ENCODE results near the gene FBH1.

FBH1 gene

DNA sequence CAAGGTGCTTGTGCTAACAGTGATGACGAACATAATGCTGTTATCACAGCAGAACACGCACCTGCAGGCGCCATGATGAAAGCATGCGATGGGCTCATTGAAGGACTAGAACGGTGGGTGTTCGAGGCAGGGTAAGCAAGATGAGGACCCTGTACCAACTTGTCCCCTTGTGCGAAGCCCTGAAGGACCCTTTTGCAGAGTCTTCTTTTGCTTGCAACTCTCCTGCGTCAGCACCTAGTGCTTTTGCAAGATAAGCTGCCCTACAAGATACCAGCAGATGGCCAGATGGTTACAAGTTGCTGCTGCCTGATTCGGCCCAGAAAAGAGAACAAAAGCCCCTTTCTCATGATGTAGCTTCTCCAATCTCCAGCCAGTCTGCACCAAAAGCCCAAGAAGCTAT lies 91.5 kb downstream of the FBH1 start:
- Histone ChIP-seq H3K27ac (no peak overlapping the region), H3K4me1 (ENCODE audit: control insufficient read depth in 1 of 2, insufficient read depth in 1 of 2, low read depth in 1 of 2, low read length in 1 of 2) (peaks cover 3 to 10% of the 10 kb centered on the region in 2 experiments), H3K9me3 (no peaks in the 10 kb centered on the region), H3K4me3 (ENCODE audit: low read depth in 1 of 2, low read length in 1 of 2) (no peak overlapping the region), H3K27me3 (peaks cover 14% of the 10 kb centered on the region), H3K36me3 (no peaks in the 10 kb centered on the region)
- TF ChIP-seq, protein P1, sequence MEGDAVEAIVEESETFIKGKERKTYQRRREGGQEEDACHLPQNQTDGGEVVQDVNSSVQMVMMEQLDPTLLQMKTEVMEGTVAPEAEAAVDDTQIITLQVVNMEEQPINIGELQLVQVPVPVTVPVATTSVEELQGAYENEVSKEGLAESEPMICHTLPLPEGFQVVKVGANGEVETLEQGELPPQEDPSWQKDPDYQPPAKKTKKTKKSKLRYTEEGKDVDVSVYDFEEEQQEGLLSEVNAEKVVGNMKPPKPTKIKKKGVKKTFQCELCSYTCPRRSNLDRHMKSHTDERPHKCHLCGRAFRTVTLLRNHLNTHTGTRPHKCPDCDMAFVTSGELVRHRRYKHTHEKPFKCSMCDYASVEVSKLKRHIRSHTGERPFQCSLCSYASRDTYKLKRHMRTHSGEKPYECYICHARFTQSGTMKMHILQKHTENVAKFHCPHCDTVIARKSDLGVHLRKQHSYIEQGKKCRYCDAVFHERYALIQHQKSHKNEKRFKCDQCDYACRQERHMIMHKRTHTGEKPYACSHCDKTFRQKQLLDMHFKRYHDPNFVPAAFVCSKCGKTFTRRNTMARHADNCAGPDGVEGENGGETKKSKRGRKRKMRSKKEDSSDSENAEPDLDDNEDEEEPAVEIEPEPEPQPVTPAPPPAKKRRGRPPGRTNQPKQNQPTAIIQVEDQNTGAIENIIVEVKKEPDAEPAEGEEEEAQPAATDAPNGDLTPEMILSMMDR (IDR thresholded peaks at IDR 0.05) = no peak

DNA sequence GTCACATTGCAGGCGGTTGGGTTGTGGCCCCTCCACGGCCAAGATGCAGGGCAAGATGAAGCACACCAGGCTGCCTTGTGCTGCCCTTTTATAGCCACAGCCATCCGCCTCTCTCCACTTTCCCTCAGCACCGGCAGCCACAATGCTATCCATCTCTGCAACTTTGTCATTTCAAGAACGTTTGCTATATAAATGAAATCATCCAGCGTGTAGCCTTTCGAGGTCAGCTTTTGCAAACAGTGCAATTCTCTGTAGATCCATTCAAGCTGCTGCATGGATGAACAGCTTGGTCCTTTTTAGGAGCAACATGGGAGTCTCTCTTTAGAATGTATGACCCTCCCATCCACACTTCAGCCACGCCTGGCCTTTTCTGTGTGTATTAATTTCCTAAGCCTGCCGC lies 93.7 kb downstream of the FBH1 start:
- H3K9me3 ChIP-seq = no peaks in the 10 kb centered on the region
- H3K27ac ChIP-seq = no peak overlapping the region
- TF ChIP-seq, protein P1 (IDR thresholded peaks at IDR 0.05) = no peak
- H3K4me3 ChIP-seq (ENCODE audit: low read depth in 1 of 2, low read length in 1 of 2) = no peak overlapping the region
- no peaks in the 10 kb centered on the region for H3K36me3 ChIP-seq
- no peaks in the 10 kb centered on the region for H3K4me1 ChIP-seq (ENCODE audit: control insufficient read depth in 1 of 2, insufficient read depth in 1 of 2, low read depth in 1 of 2, low read length in 1 of 2)
- peaks cover 5% of the 10 kb centered on the region for H3K27me3 ChIP-seq

DNA sequence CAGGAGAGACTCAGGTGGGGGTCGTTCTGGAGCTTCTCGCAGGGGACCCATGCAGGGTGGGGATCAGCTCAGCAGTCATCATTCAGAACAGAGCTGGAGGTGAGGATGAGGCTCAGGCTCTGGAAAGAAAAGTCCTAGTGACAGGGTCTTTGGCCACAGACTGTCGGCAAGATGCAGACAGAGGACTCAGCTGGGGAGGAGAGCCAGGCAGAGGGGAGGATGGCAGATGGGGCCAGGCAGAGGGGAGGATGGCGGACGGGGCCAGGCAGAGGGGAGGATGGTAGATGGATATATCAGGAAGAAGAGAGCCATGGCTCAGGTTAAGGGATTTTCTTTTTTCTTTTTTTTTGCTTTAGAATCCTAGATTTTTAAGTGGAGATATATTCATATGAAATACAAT lies 95.0 kb downstream of the FBH1 start:
- H3K9me3 ChIP-seq = no peaks in the 10 kb centered on the region
- H3K27me3 ChIP-seq = no peaks in the 10 kb centered on the region
- no peaks in the 10 kb centered on the region for H3K36me3 ChIP-seq
- no peak overlapping the region for H3K27ac ChIP-seq
- no peaks in the 10 kb centered on the region for H3K4me1 ChIP-seq (ENCODE audit: control insufficient read depth in 1 of 2, insufficient read depth in 1 of 2, low read depth in 1 of 2, low read length in 1 of 2)
- no peak overlapping the region for H3K4me3 ChIP-seq (ENCODE audit: low read depth in 1 of 2, low read length in 1 of 2)
- TF ChIP-seq, protein P1 (IDR thresholded peaks at IDR 0.05) = no peak
